ENCODE measurements around the gene MITF. TPM values are rescaled to one million over a fixed set of nuclear protein-coding genes. Genes with fewer than 3 reads are reported as not detected.

MITF gene
- total RNA-seq, 1 donor from 2014 or later, result 2.0 TPM

- no peak overlapping the region for H3K27ac Mint-ChIP-seq (ENCODE audit: unreplicated experiment)
- H3K27me3 Mint-ChIP-seq (ENCODE audit: low read depth), result no peaks in the 10 kb centered on the region
- H3K9me3 Mint-ChIP-seq, result no peaks in the 10 kb centered on the region
- no peaks in the 10 kb centered on the region for H3K36me3 Mint-ChIP-seq (ENCODE audit: low read depth)
- no peak overlapping the region for H3K4me3 Mint-ChIP-seq
- DNase-seq (ENCODE audit: low read depth, low spot score), result no peak
- TF ChIP-seq, protein P1, sequence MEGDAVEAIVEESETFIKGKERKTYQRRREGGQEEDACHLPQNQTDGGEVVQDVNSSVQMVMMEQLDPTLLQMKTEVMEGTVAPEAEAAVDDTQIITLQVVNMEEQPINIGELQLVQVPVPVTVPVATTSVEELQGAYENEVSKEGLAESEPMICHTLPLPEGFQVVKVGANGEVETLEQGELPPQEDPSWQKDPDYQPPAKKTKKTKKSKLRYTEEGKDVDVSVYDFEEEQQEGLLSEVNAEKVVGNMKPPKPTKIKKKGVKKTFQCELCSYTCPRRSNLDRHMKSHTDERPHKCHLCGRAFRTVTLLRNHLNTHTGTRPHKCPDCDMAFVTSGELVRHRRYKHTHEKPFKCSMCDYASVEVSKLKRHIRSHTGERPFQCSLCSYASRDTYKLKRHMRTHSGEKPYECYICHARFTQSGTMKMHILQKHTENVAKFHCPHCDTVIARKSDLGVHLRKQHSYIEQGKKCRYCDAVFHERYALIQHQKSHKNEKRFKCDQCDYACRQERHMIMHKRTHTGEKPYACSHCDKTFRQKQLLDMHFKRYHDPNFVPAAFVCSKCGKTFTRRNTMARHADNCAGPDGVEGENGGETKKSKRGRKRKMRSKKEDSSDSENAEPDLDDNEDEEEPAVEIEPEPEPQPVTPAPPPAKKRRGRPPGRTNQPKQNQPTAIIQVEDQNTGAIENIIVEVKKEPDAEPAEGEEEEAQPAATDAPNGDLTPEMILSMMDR (conservative IDR thresholded peaks at IDR 0.05), result no peak
- H3K4me1 Mint-ChIP-seq, result peaks cover 5% of the 10 kb centered on the region
Measured at GRCh38 chr3:69867941-69868505, 128.8 kb downstream of the MITF start.

DNA sequence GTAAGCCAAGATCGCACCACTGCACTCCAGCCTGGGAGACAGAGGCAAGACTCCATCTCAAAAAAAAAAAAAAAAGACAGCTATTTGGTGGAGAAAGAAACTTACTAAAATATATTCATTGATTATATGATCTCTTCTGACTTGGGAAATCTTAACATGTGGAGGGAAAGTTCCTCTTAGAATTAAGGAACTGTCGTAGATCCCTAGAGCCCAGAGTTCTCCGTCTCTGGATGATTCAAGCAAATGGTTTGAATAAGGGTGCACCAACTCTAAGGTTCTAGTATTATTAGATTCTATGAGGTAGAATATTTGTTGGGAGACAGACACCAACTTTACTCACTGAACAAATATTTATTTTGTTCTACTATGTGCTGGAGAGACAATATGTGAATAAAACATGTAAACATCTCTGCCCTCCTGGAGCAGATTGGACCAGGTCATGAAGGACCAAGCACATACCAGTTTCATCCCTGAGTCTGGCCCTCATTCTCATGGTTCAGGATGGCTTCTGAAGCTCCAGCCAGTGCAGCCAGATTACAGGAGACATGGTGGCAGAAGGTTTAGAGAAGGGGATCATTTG lies 129.7 kb downstream of the MITF start:
- TF ChIP-seq, protein P1 (conservative IDR thresholded peaks at IDR 0.05), result no peak
- H3K9me3 Mint-ChIP-seq, result no peaks in the 10 kb centered on the region
- H3K4me1 Mint-ChIP-seq, result peaks cover 5% of the 10 kb centered on the region
- no peak for DNase-seq (ENCODE audit: low read depth, low spot score)
- no peak overlapping the region for H3K27ac Mint-ChIP-seq (ENCODE audit: unreplicated experiment)
- no peak overlapping the region for H3K4me3 Mint-ChIP-seq
- H3K27me3 Mint-ChIP-seq (ENCODE audit: low read depth), result no peaks in the 10 kb centered on the region
- no peaks in the 10 kb centered on the region for H3K36me3 Mint-ChIP-seq (ENCODE audit: low read depth)

DNA sequence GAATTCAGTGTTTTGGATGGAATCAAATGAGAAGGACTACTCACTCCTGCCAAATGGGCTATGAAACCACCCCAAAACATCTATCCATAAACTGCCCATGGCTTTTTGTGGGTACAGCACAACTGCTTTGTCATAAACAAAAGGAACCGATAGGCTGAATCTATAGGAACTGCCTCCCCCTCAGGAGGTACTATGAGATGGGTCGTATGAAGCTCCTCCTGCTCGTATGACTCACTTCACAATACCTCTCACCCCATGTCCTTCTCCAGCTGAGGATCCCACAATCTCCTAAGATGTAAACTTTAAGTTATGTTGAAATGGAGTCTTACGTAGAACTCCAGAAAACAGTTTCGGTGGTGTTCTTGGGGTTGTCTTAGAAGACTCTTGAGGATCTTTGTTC lies 130.4 kb downstream of the MITF start:
- Mint-ChIP-seq H3K27ac (ENCODE audit: unreplicated experiment) (no peak overlapping the region), H3K27me3 (ENCODE audit: low read depth) (no peaks in the 10 kb centered on the region), H3K9me3 (no peaks in the 10 kb centered on the region), H3K36me3 (ENCODE audit: low read depth) (no peaks in the 10 kb centered on the region), H3K4me1 (peaks cover 5% of the 10 kb centered on the region), H3K4me3 (no peak overlapping the region)
- TF ChIP-seq, protein P1 (conservative IDR thresholded peaks at IDR 0.05), result no peak
- DNase-seq (ENCODE audit: low read depth, low spot score), result no peak

GRCh38 chr3:69871251-69871650 lies 132.0 kb downstream of the MITF start:
- Mint-ChIP-seq H3K4me3 (no peak overlapping the region), H3K4me1 (peaks cover 5% of the 10 kb centered on the region), H3K27me3 (ENCODE audit: low read depth) (no peaks in the 10 kb centered on the region), H3K9me3 (no peaks in the 10 kb centered on the region), H3K36me3 (ENCODE audit: low read depth) (no peaks in the 10 kb centered on the region), H3K27ac (ENCODE audit: unreplicated experiment) (no peak overlapping the region)
- TF ChIP-seq, protein P1 (conservative IDR thresholded peaks at IDR 0.05), result no peak
- DNase-seq (ENCODE audit: low read depth, low spot score), result no peak

GRCh38 chr3:69871868-69872267 lies 132.6 kb downstream of the MITF start:
- DNase-seq (ENCODE audit: low read depth, low spot score), result no peak
- Mint-ChIP-seq H3K27me3 (ENCODE audit: low read depth) (no peaks in the 10 kb centered on the region), H3K4me3 (no peak overlapping the region), H3K4me1 (peaks cover 2% of the 10 kb centered on the region), H3K36me3 (ENCODE audit: low read depth) (no peaks in the 10 kb centered on the region), H3K27ac (ENCODE audit: unreplicated experiment) (no peak overlapping the region), H3K9me3 (no peaks in the 10 kb centered on the region)
- TF ChIP-seq, protein P1 (conservative IDR thresholded peaks at IDR 0.05), result no peak
